SU-DHL-6 (cell line): Measurements from ENCODE around the gene SLC43A2.

ENCODE experiments used
- CTCF ChIP-seq: fragments of 200-600 bp; sonication (generic); IDR thresholded peaks from one replicate; pipeline ENCODE4 v1.5.1; 2017; ENCODE audit warnings: antibody characterized with exemption, mild to moderate bottlenecking, low read length, moderate library complexity; ENCODE audit not compliant: insufficient read depth, poor library complexity, severe bottlenecking
- EZH2phosphoT487 ChIP-seq: fragments of 200-600 bp; sonication (generic), shearing (Covaris generic); conservative IDR thresholded peaks from 2 replicates; pipeline ENCODE4 v1.6.1; 2018; ENCODE audit warnings: mild to moderate bottlenecking, antibody characterized with exemption, low read length, moderate library complexity, mixed read lengths

- no peak for TF ChIP-seq CTCF
- no peak for TF ChIP-seq EZH2phosphoT487
Observed at GRCh38 chr17:1653735-1654134, 25.1 kb upstream of the SLC43A2 start.
